K562 (cell line): Measurements from ENCODE around the gene EML3. TPM values are rescaled to one million over a fixed set of nuclear protein-coding genes. Genes with fewer than 3 reads are reported as not detected.

Experiments used
- ADNP ChIP-seq: fragments of 200-800 bp; sonication (Bioruptor generic); IDR thresholded peaks from 2 replicates; pipeline ENCODE4 v1.6.1; 2016; ENCODE audit warnings: missing genetic modification characterization, missing compliant biosample characterization
- CEBPB ChIP-seq: fragments of 450-650 bp; IDR thresholded peaks from 2 replicates; pipeline ENCODE4 v1.6.1; 2016; ENCODE audit warnings: missing genetic modification characterization, missing compliant biosample characterization
- HDAC1 ChIP-seq, 2 experiments: fragments of 450-650 bp; IDR thresholded peaks; 2 replicates each; pipeline ENCODE4 v1.6.1; 2016 to 2017; ENCODE audit warnings: inconsistent platforms in 1 of 2, mild to moderate bottlenecking in 1 of 2, moderate library complexity in 1 of 2
- MBD2 ChIP-seq: sonication (generic); IDR thresholded peaks from 2 replicates; pipeline ENCODE4 v1.6.1; 2016; ENCODE audit warnings: low read depth, borderline replicate concordance
- NFIC ChIP-seq: fragments of 450-650 bp; IDR thresholded peaks from 2 replicates; pipeline ENCODE4 v1.6.1; 2017; ENCODE audit warnings: mild to moderate bottlenecking, inconsistent platforms
- RBFOX2 ChIP-seq: fragments of 200-400 bp; formaldehyde crosslinking; IDR thresholded peaks from 2 replicates; pipeline ENCODE4 v1.6.1; 2017; ENCODE audit warnings: low read depth, mild to moderate bottlenecking, low read length, moderate library complexity
- ZFP1 ChIP-seq: fragments of 450-650 bp; formaldehyde crosslinking; IDR thresholded peaks from 2 replicates; pipeline ENCODE4 v1.4.0; 2020; ENCODE audit warnings: mild to moderate bottlenecking, mixed read lengths
- polyA plus RNA-seq, 8 experiments: library from polyadenylated mRNA; depleted of rRNA in 4 of 8; stranded (reverse) in 5 of 8; unstranded in 3 of 8; fragments of >200 nt; fragmentation: Nextera tagmentation in 2 of 8; fragmentation: Illumina TruSeq in 1 of 8; extraction: Ambion mirVana in 2 of 8; extraction: Trizol in 1 of 8; gene quantifications; 2 replicates each; pipeline versions ENCODE4 v1.2.1 to v1.2.3, GENCODE V29; 2011 to 2014; ENCODE audit warnings: inconsistent platforms in 1 of 8, missing spikeins in 1 of 8
- total RNA-seq, 7 experiments: library from RNA; depleted of rRNA in 6 of 7; stranded (reverse); fragments of >200 nt in 6 of 7; fragmentation: Illumina TruSeq in 2 of 7; extraction: Trizol in 2 of 7; gene quantifications; 2 replicates each; pipeline versions ENCODE4 v1.2.1 to v1.2.3, GENCODE V29; 2011 to 2021; ENCODE audit warnings: low replicate concordance in 1 of 7
- TF ChIP-seq, protein P1 (sequence below): fragments of 250-450 bp; sonication (Bioruptor Pico); IDR thresholded peaks from 2 replicates; pipeline ENCODE4 v1.4.0; 2020; ENCODE audit warnings: mild to moderate bottlenecking
- TF ChIP-seq, protein P2 (sequence below), 3 experiments: IDR thresholded peaks in 2 of 3; conservative IDR thresholded peaks in 1 of 3; 2 replicates each; pipeline ENCODE4 v1.5.1; 2011 to 2012; ENCODE audit warnings: low read length in 3 of 3, mild to moderate bottlenecking in 3 of 3, control low read depth in 2 of 3, improper control_type of control experiment in 1 of 3, inconsistent platforms in 1 of 3, low read depth in 1 of 3, mixed read lengths in 1 of 3, moderate library complexity in 1 of 3; ENCODE audit not compliant: insufficient read depth in 2 of 3
- TF ChIP-seq, protein P3 (sequence below), 2 experiments: fragments of 450-650 bp; IDR thresholded peaks; 2 replicates each; pipeline ENCODE4 v1.6.1; 2016
- TF ChIP-seq, protein P4 (sequence below): fragments of 450-650 bp; IDR thresholded peaks from 2 replicates; pipeline ENCODE4 v1.6.1; 2017; ENCODE audit warnings: antibody characterized with exemption, mild to moderate bottlenecking

The EML3 gene
- total and polyA plus RNA-seq, 9 of the 15 experiments (the other 6 are each of a cell fraction or from before 2014, with no cell fraction given): 0.32 to 90.5 (median 26.4) TPM

DNA sequence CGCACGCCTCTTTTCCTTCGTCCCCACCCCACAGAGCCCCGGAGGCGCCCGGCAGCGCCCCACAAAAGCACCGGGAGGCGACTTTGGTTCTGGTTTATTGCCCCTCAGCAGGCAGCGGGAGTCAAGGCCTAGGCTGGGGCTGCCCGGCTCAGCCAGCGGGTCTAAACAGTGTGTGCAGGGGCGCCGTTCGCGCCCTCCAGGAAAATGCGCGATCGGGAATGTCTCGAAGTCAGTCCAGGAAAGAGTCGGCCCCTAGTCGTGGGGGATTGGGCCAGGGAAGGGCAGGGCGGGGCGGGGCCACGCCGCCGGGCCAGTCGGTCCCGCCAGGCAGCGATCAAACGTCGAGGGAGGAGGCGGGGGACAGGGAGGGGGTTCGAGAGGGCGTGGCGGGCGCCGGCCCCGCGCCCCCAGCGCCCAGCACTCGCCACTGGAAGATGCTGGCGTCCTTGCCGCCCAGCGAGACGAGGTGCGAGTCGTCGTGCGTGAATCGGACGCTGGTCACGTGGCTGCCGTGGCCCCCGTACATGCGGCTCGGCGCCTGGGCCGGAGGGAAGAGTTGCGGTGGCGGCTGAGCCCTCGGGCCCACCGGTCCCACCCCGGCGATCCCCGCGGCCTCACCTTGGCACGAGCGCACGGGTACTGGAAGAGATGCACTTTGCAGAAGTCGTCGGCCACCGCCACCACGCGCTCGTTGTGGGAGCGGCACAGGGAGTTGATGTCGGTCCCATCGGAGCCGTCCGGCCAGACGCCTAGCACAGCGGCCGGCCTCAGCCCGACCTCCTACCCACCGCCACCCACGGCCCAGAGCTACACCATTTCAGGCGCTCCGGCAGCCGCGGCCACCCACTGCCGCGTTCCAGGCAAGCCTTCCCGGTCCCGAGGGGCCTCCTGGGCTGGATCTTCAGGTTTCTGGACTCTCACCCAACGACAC lies 10.2 kb downstream of the EML3 start (continued):
- TF ChIP-seq, protein P1, sequence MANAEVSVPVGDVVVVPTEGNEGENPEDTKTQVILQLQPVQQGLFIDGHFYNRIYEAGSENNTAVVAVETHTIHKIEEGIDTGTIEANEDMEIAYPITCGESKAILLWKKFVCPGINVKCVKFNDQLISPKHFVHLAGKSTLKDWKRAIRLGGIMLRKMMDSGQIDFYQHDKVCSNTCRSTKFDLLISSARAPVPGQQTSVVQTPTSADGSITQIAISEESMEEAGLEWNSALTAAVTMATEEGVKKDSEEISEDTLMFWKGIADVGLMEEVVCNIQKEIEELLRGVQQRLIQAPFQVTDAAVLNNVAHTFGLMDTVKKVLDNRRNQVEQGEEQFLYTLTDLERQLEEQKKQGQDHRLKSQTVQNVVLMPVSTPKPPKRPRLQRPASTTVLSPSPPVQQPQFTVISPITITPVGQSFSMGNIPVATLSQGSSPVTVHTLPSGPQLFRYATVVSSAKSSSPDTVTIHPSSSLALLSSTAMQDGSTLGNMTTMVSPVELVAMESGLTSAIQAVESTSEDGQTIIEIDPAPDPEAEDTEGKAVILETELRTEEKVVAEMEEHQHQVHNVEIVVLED (CRISPR knock-in tag): peak; percentile 15; the same call in 1 of the 2 replicates
- TF ChIP-seq, protein P2, sequence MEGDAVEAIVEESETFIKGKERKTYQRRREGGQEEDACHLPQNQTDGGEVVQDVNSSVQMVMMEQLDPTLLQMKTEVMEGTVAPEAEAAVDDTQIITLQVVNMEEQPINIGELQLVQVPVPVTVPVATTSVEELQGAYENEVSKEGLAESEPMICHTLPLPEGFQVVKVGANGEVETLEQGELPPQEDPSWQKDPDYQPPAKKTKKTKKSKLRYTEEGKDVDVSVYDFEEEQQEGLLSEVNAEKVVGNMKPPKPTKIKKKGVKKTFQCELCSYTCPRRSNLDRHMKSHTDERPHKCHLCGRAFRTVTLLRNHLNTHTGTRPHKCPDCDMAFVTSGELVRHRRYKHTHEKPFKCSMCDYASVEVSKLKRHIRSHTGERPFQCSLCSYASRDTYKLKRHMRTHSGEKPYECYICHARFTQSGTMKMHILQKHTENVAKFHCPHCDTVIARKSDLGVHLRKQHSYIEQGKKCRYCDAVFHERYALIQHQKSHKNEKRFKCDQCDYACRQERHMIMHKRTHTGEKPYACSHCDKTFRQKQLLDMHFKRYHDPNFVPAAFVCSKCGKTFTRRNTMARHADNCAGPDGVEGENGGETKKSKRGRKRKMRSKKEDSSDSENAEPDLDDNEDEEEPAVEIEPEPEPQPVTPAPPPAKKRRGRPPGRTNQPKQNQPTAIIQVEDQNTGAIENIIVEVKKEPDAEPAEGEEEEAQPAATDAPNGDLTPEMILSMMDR (IDR thresholded peaks at IDR 0.05 in 2 of 3, conservative IDR thresholded peaks at IDR 0.05 in 1 of 3; ENCODE audit: insufficient read depth in 2 of 3, low read depth in 1 of 3, low read length in 3 of 3): no peak
- no peak for TF ChIP-seq ADNP (tag)
- TF ChIP-seq NFIC: peak; percentile 49
- peak; percentile 52 for TF ChIP-seq RBFOX2
- TF ChIP-seq, protein P3, sequence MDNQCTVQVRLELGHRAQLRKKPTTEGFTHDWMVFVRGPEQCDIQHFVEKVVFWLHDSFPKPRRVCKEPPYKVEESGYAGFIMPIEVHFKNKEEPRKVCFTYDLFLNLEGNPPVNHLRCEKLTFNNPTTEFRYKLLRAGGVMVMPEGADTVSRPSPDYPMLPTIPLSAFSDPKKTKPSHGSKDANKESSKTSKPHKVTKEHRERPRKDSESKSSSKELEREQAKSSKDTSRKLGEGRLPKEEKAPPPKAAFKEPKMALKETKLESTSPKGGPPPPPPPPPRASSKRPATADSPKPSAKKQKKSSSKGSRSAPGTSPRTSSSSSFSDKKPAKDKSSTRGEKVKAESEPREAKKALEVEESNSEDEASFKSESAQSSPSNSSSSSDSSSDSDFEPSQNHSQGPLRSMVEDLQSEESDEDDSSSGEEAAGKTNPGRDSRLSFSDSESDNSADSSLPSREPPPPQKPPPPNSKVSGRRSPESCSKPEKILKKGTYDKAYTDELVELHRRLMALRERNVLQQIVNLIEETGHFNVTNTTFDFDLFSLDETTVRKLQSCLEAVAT (IDR thresholded peaks at IDR 0.05): peak in 1 of 2 experiments; percentile 74; a peak in 1 of 4 replicates
- TF ChIP-seq ZFP1 (CRISPR knock-in tag): no peak
- TF ChIP-seq MBD2: no peak; the same call in 1 of the 2 replicates
- TF ChIP-seq, protein P4, sequence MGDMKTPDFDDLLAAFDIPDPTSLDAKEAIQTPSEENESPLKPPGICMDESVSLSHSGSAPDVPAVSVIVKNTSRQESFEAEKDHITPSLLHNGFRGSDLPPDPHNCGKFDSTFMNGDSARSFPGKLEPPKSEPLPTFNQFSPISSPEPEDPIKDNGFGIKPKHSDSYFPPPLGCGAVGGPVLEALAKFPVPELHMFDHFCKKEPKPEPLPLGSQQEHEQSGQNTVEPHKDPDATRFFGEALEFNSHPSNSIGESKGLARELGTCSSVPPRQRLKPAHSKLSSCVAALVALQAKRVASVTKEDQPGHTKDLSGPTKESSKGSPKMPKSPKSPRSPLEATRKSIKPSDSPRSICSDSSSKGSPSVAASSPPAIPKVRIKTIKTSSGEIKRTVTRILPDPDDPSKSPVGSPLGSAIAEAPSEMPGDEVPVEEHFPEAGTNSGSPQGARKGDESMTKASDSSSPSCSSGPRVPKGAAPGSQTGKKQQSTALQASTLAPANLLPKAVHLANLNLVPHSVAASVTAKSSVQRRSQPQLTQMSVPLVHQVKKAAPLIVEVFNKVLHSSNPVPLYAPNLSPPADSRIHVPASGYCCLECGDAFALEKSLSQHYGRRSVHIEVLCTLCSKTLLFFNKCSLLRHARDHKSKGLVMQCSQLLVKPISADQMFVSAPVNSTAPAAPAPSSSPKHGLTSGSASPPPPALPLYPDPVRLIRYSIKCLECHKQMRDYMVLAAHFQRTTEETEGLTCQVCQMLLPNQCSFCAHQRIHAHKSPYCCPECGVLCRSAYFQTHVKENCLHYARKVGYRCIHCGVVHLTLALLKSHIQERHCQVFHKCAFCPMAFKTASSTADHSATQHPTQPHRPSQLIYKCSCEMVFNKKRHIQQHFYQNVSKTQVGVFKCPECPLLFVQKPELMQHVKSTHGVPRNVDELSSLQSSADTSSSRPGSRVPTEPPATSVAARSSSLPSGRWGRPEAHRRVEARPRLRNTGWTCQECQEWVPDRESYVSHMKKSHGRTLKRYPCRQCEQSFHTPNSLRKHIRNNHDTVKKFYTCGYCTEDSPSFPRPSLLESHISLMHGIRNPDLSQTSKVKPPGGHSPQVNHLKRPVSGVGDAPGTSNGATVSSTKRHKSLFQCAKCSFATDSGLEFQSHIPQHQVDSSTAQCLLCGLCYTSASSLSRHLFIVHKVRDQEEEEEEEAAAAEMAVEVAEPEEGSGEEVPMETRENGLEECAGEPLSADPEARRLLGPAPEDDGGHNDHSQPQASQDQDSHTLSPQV: peak; percentile 85
- no peak for TF ChIP-seq CEBPB (tag)
- peak in 1 of 2 experiments; percentile 45; a peak in 1 of 4 replicates for TF ChIP-seq HDAC1 (IDR thresholded peaks at IDR 0.05)
